ENCODE results near the gene HOXB4. TPM values are rescaled to one million over a fixed set of nuclear protein-coding genes. Genes with fewer than 3 reads are reported as not detected.

HOXB4 gene
- polyA plus RNA-seq, 2 donors = 1.8 to 4.2 TPM

DNA sequence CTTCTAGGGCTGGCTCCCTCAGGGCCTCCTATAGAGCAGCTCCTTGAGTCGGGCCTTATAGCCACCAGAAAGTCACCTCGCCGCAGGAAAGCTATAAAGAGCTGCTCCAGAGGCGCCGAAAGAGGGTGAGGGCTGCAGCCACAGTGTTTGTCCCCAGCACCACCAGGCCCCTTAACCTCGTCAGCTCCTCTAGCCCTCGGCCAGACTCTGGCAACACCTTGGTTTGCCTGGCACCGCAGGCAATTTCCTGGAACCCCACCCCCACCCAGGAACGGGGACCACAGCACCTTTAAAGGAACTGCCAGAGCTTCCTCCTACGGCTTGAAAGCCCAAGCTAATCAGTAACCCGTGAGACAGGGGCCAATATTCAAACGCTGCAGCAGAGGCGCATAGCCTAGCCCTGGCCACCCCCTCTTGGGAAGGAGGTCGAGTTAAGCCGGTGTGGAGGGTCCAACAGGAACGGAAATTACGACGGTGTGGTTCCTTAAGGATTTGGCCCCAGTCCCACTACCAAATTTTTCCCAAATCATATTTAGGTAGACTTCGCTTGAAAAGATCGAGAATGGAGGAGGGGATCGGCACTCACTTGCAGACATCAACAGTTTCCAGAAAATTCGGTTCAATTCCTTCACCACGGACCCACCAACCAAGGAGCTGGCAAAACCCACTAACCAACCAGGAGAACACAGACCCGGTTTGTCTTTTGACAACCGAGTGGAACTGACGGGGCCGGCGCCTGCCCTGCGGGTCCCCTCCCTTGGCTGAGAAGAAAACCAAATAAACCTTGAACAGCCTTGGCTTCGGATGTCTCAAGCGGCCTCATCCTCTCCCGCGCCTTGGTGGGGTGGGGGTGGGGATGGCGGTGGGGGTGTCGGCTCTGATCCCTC lies 23.6 kb upstream of the HOXB4 start:
- Histone ChIP-seq H3K27ac (ENCODE audit: low read depth in 2 of 2, low read length in 1 of 2) (no peak overlapping the region), H3K4me3 (ENCODE audit: low read depth in 1 of 2, low read length in 2 of 2) (no peak overlapping the region), H3K4me1 (ENCODE audit: control insufficient read depth in 2 of 2, insufficient read depth in 2 of 2, low read length in 1 of 2) (peaks cover 0 to 4% of the 10 kb centered on the region in 2 donors), H3K27me3 (ENCODE audit: control insufficient read depth in 1 of 2, insufficient read depth in 2 of 2, low read length in 2 of 2) (peaks cover 3 to 29% of the 10 kb centered on the region in 2 donors), H3K9me3 (ENCODE audit: control insufficient read depth in 2 of 2, insufficient read depth in 1 of 2, low read depth in 1 of 2, low read length in 1 of 2) (no peaks in the 10 kb centered on the region), H3K36me3 (ENCODE audit: control insufficient read depth in 2 of 2, insufficient read depth in 2 of 2, low read length in 1 of 2) (no peaks in the 10 kb centered on the region)
- 23 to 24% methylated on average over 35 of the region's 35 CpGs for WGBS, 2 donors

DNA sequence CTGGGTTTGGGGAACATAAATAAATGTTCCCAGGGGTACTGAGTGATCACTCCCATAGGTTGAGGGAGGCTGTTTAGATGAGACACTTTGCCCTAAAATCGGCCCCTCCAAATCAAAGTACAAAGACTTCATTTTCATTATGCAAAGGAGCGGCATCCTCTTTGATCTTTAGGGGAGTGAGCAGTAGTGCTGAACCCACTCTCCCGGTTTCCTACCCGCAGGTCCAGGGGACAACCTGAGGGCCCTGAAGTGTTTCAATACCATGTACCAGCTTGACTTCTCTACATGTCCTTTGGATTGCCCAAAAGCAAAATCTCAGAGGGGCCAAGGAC lies 23.0 kb upstream of the HOXB4 start:
- no peak overlapping the region for H3K4me3 ChIP-seq (ENCODE audit: low read depth in 1 of 2, low read length in 2 of 2)
- 47 to 61% methylated on average over 4 of the region's 4 CpGs for WGBS, 2 donors
- H3K36me3 ChIP-seq (ENCODE audit: control insufficient read depth in 2 of 2, insufficient read depth in 2 of 2, low read length in 1 of 2) = no peaks in the 10 kb centered on the region
- H3K27ac ChIP-seq (ENCODE audit: low read depth in 2 of 2, low read length in 1 of 2) = no peak overlapping the region
- H3K9me3 ChIP-seq (ENCODE audit: control insufficient read depth in 2 of 2, insufficient read depth in 1 of 2, low read depth in 1 of 2, low read length in 1 of 2) = no peaks in the 10 kb centered on the region
- H3K4me1 ChIP-seq (ENCODE audit: control insufficient read depth in 2 of 2, insufficient read depth in 2 of 2, low read length in 1 of 2) = peaks cover 0 to 7% of the 10 kb centered on the region in 2 donors
- H3K27me3 ChIP-seq (ENCODE audit: control insufficient read depth in 1 of 2, insufficient read depth in 2 of 2, low read length in 2 of 2) = peaks cover 3 to 26% of the 10 kb centered on the region in 2 donors

DNA sequence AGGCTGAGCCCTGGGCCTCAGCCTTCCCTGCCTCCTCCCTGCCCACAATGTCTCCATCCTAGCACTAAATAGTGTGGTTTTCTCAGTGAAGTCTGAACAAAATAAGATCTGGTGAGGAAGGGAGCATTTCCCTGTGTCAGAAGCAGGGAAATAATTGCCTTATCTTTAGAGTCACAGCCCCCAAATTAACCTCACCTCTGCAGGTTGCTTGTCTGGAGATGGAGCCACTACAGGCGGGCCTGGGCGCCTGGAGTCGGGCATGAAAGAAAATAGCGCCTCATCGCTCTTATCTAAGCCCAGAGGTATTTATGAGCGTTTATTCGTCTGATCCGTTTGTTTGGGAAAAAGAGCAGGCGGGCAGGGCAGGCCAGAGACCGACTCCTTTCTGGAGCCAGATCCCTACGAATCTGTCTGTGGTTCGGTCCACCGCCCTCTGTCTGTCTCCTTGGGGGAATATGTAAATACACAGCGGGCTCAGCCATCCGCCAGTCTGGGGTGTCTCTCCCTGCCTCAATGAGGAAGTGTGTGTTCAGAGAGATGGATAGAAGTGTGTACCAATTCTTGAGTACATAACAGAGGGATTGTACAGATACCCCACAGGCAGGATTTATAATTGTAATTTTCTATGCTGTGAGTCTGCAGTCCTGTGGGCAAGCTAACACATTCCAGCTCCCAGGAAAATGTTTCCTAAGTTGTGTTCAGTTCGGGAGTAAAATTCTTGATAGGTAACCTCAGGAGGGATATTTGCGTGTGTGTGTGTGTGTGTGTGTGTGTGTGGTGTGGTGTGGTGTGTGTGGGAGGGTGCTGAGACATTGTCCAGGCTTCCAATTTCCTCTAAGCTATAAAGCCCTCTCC lies 22.3 kb upstream of the HOXB4 start:
- Histone ChIP-seq H3K4me1 (ENCODE audit: control insufficient read depth in 2 of 2, insufficient read depth in 2 of 2, low read length in 1 of 2) (peaks cover 0 to 9% of the 10 kb centered on the region in 2 donors), H3K27ac (ENCODE audit: low read depth in 2 of 2, low read length in 1 of 2) (no peak overlapping the region), H3K4me3 (ENCODE audit: low read depth in 1 of 2, low read length in 2 of 2) (no peak overlapping the region), H3K36me3 (ENCODE audit: control insufficient read depth in 2 of 2, insufficient read depth in 2 of 2, low read length in 1 of 2) (no peaks in the 10 kb centered on the region), H3K9me3 (ENCODE audit: control insufficient read depth in 2 of 2, insufficient read depth in 1 of 2, low read depth in 1 of 2, low read length in 1 of 2) (no peaks in the 10 kb centered on the region), H3K27me3 (ENCODE audit: control insufficient read depth in 1 of 2, insufficient read depth in 2 of 2, low read length in 2 of 2) (peaks cover 3 to 29% of the 10 kb centered on the region in 2 donors)
- 46 to 75% methylated on average over 17 of the region's 17 CpGs for WGBS, 2 donors

DNA sequence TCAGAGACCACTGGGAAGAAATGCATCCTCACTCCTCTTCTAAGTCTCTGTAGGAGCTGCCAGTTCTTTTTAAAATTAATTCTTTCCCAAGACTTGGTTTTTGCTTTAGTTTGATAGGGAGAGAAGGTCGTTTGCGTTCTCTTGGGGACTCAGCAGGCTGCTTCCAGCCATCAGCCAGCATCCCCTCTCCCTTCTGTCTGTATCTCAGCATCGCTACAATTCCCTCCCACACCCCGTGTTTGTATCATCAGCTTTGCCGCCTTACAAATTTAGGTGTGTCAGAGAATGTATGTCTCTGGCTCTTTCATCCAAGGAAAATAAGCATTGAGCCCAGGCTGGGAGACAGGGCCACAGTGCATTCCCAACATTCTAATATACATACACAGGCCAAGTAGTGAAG lies 21.2 kb upstream of the HOXB4 start:
- 68 to 86% methylated on average over 5 of the region's 5 CpGs for whole genome bisulfite sequencing, 2 donors
- Histone ChIP-seq H3K4me3 (ENCODE audit: low read depth in 1 of 2, low read length in 2 of 2) (no peak overlapping the region), H3K9me3 (ENCODE audit: control insufficient read depth in 2 of 2, insufficient read depth in 1 of 2, low read depth in 1 of 2, low read length in 1 of 2) (no peaks in the 10 kb centered on the region), H3K27ac (ENCODE audit: low read depth in 2 of 2, low read length in 1 of 2) (no peak overlapping the region), H3K4me1 (ENCODE audit: control insufficient read depth in 2 of 2, insufficient read depth in 2 of 2, low read length in 1 of 2) (peaks cover 0 to 9% of the 10 kb centered on the region in 2 donors), H3K36me3 (ENCODE audit: control insufficient read depth in 2 of 2, insufficient read depth in 2 of 2, low read length in 1 of 2) (no peaks in the 10 kb centered on the region), H3K27me3 (ENCODE audit: control insufficient read depth in 1 of 2, insufficient read depth in 2 of 2, low read length in 2 of 2) (peaks cover 0 to 19% of the 10 kb centered on the region in 2 donors)

DNA sequence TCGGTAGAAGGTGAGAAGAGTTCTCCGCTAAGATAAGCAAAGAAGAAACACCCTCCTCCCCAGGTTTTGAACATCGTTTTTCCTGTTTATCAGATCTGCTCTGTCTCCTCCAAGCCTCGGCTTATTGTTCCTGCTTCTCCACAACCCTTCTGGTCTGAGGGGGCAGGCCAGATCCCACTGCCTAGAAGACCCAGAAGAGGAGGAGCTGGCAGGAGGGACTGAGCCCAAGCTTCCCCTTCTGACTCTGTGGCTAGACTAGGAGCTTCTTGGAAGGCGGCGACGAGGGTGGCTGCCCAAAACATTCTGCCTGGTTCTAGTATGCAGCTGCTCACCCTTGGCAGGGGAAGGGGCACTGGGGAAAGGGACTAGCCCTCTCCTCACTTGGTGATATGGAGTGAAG lies 20.6 kb upstream of the HOXB4 start:
- no peaks in the 10 kb centered on the region for H3K36me3 ChIP-seq (ENCODE audit: control insufficient read depth in 2 of 2, insufficient read depth in 2 of 2, low read length in 1 of 2)
- 46 to 58% methylated on average over 7 of the region's 7 CpGs for WGBS, 2 donors
- H3K27ac ChIP-seq (ENCODE audit: low read depth in 2 of 2, low read length in 1 of 2) = no peak overlapping the region
- peaks cover 0 to 9% of the 10 kb centered on the region in 2 donors for H3K4me1 ChIP-seq (ENCODE audit: control insufficient read depth in 2 of 2, insufficient read depth in 2 of 2, low read length in 1 of 2)
- H3K4me3 ChIP-seq (ENCODE audit: low read depth in 1 of 2, low read length in 2 of 2) = no peak overlapping the region
- H3K9me3 ChIP-seq (ENCODE audit: control insufficient read depth in 2 of 2, insufficient read depth in 1 of 2, low read depth in 1 of 2, low read length in 1 of 2) = no peaks in the 10 kb centered on the region
- H3K27me3 ChIP-seq (ENCODE audit: control insufficient read depth in 1 of 2, insufficient read depth in 2 of 2, low read length in 2 of 2) = peaks cover 0 to 18% of the 10 kb centered on the region in 2 donors

DNA sequence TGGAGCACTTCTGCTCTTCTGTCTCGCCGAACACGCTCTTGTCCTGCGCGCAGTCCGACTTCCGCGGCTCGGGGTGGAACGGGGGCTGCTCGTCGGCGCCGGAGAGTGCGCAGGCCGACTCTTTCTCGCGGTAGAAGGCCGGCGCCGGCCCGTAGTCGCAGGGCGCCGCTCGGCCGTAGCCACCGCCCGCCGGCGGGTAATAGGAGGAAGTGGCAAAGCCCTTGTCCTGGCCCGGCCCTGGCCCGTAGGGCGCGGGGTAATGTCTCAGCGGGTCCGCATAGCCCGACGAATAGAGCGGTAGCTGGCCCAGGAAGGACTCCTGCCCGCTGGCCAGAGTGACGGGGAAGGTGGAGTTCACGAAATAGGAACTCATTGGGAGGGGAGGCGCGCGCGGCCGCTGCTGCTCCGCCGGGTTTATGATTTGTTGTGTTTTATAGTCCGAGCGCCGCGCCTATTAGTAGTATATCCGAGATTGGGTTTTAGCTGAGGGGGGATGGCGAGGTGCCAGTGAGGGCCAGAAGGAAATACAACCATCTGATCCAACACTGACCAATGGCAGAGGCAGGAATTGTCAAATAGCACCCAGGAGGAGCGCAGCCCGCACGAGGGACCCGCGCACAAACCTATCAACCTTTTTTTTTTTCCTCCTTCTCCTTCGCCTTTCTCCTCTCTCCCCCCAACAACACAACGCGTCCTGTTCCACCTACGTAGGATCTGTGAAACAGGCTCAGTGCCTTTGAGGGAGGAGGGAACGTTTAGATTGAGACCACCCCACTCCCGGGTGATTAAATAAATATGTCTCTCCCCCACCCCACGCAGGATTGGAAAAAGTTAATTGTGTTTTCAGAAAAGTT lies 19.9 kb upstream of the HOXB4 start:
- Histone ChIP-seq H3K36me3 (ENCODE audit: control insufficient read depth in 2 of 2, insufficient read depth in 2 of 2, low read length in 1 of 2) (no peaks in the 10 kb centered on the region), H3K27ac (ENCODE audit: low read depth in 2 of 2, low read length in 1 of 2) (peak overlapping the region in 1 of 2 donors; percentile 15), H3K4me1 (ENCODE audit: control insufficient read depth in 2 of 2, insufficient read depth in 2 of 2, low read length in 1 of 2) (peaks cover 0 to 14% of the 10 kb centered on the region in 2 donors), H3K9me3 (ENCODE audit: control insufficient read depth in 2 of 2, insufficient read depth in 1 of 2, low read depth in 1 of 2, low read length in 1 of 2) (no peaks in the 10 kb centered on the region), H3K27me3 (ENCODE audit: control insufficient read depth in 1 of 2, insufficient read depth in 2 of 2, low read length in 2 of 2) (peaks cover 0 to 20% of the 10 kb centered on the region in 2 donors), H3K4me3 (ENCODE audit: low read depth in 1 of 2, low read length in 2 of 2) (peak overlapping the region; percentile 36 to 42)
- WGBS, 2 donors = 2 to 3% methylated on average over 68 of the region's 68 CpGs

DNA sequence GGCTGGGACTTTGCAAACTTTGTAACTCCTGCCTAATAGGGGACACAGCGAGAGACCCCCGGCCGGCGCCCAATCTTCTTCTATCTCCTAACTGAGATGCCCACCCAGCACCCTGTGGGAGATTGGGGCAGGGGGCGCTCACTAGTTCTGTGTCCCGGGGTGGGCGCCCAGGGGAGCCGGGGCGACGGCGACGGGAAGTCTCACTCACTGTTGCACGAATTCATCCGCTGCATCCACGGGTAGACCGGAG lies 19.3 kb upstream of the HOXB4 start:
- peaks cover 0 to 21% of the 10 kb centered on the region in 2 donors for H3K27me3 ChIP-seq (ENCODE audit: control insufficient read depth in 1 of 2, insufficient read depth in 2 of 2, low read length in 2 of 2)
- H3K27ac ChIP-seq (ENCODE audit: low read depth in 2 of 2, low read length in 1 of 2) = peak overlapping the region in 1 of 2 donors; percentile 15
- no peaks in the 10 kb centered on the region for H3K36me3 ChIP-seq (ENCODE audit: control insufficient read depth in 2 of 2, insufficient read depth in 2 of 2, low read length in 1 of 2)
- peaks cover 0 to 14% of the 10 kb centered on the region in 2 donors for H3K4me1 ChIP-seq (ENCODE audit: control insufficient read depth in 2 of 2, insufficient read depth in 2 of 2, low read length in 1 of 2)
- WGBS, 2 donors = 2 to 3% methylated on average over 16 of the region's 16 CpGs
- peak overlapping the region; percentile 36 to 42 for H3K4me3 ChIP-seq (ENCODE audit: low read depth in 1 of 2, low read length in 2 of 2)
- no peaks in the 10 kb centered on the region for H3K9me3 ChIP-seq (ENCODE audit: control insufficient read depth in 2 of 2, insufficient read depth in 1 of 2, low read depth in 1 of 2, low read length in 1 of 2)

DNA sequence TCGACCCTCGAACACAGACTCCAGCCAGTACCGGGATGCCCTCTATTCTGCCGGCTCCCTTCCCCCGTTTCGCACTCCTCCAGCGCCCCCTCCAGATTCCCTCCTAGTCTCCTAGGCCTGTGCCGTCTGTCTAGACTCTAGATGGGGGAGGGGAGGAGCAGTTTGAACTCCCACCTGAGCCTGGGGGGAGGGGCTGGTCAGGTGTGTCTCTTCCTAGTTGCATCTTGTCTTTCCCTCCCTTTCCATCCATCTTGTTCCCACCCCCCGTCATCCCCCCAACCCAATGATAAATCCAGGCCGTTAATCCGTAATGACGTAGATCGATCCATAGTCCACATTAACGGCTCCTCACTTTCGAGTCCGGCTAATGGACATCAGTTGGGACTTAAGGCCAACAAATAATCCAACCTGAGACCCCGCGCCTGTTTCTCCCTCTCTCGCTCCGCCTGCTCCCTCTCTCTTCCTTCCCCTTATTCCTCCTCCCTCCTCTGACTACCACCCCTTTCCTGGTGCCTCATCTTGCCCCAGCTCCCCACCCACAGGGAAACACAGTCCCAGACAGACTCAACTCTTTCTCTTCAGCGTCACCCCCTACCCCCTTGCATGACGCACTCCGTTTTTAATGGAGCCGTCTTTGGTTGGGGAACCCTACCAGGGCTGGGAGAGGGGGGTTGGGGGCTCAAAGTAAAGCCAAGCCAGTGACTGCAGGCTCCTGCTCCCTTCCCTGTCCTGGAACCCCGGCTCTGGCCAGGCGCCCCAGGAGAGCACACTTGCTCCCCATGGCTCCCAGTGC lies 18.8 kb upstream of the HOXB4 start:
- WGBS, 2 donors = 16 to 24% methylated on average over 25 to 26 of the region's 26 CpGs
- Histone ChIP-seq H3K4me1 (ENCODE audit: control insufficient read depth in 2 of 2, insufficient read depth in 2 of 2, low read length in 1 of 2) (peaks cover 0 to 14% of the 10 kb centered on the region in 2 donors), H3K9me3 (ENCODE audit: control insufficient read depth in 2 of 2, insufficient read depth in 1 of 2, low read depth in 1 of 2, low read length in 1 of 2) (no peaks in the 10 kb centered on the region), H3K4me3 (ENCODE audit: low read depth in 1 of 2, low read length in 2 of 2) (peak overlapping the region; percentile 36 to 42), H3K27me3 (ENCODE audit: control insufficient read depth in 1 of 2, insufficient read depth in 2 of 2, low read length in 2 of 2) (peaks cover 0 to 24% of the 10 kb centered on the region in 2 donors), H3K27ac (ENCODE audit: low read depth in 2 of 2, low read length in 1 of 2) (no peak overlapping the region), H3K36me3 (ENCODE audit: control insufficient read depth in 2 of 2, insufficient read depth in 2 of 2, low read length in 1 of 2) (no peaks in the 10 kb centered on the region)

All from esophagus (tissue), 2 donors.